ENCODE measurements around the gene RBFA.

Gene RBFA

GRCh38 chr18:80046011-80046410 lies 11.8 kb downstream of the RBFA start:
- Histone ChIP-seq H3K4me1 (ENCODE audit: control insufficient read depth, insufficient read depth, low read length) (no peaks in the 10 kb centered on the region), H3K4me3 (ENCODE audit: low read depth, low read length) (no peak overlapping the region), H3K9ac (ENCODE audit: low read depth, low read length) (no peak overlapping the region), H3K27me3 (ENCODE audit: control insufficient read depth, insufficient read depth, low read length) (no peaks in the 10 kb centered on the region), H3K9me3 (ENCODE audit: control insufficient read depth, insufficient read depth, low read length) (peaks cover 17% of the 10 kb centered on the region), H3K27ac (ENCODE audit: low read depth, low read length) (no peak overlapping the region), H3K36me3 (ENCODE audit: control insufficient read depth, insufficient read depth, low read length) (peaks cover 75% of the 10 kb centered on the region)

- H3K36me3 ChIP-seq (ENCODE audit: control insufficient read depth, insufficient read depth, low read length), result peaks cover 71% of the 10 kb centered on the region
These were observed 12.2 kb downstream of the RBFA start for GRCh38 chr18:80046431-80046830.

GRCh38 chr18:80046961-80047541 lies 12.8 kb downstream of the RBFA start:
- peaks cover 69% of the 10 kb centered on the region for H3K36me3 ChIP-seq (ENCODE audit: control insufficient read depth, insufficient read depth, low read length)

More at GRCh38 chr18:80046431-80046830, 12.2 kb downstream of the RBFA start:
- H3K9me3 ChIP-seq (ENCODE audit: control insufficient read depth, insufficient read depth, low read length), result peaks cover 22% of the 10 kb centered on the region
- no peak overlapping the region for H3K9ac ChIP-seq (ENCODE audit: low read depth, low read length)
- no peaks in the 10 kb centered on the region for H3K4me1 ChIP-seq (ENCODE audit: control insufficient read depth, insufficient read depth, low read length)
- H3K4me3 ChIP-seq (ENCODE audit: low read depth, low read length), result no peak overlapping the region
- H3K27me3 ChIP-seq (ENCODE audit: control insufficient read depth, insufficient read depth, low read length), result no peaks in the 10 kb centered on the region
- H3K27ac ChIP-seq (ENCODE audit: low read depth, low read length), result no peak overlapping the region

GRCh38 chr18:80050797-80051196 lies 16.6 kb downstream of the RBFA start:
- Histone ChIP-seq H3K4me3 (ENCODE audit: low read depth, low read length) (no peak overlapping the region), H3K27me3 (ENCODE audit: control insufficient read depth, insufficient read depth, low read length) (no peaks in the 10 kb centered on the region), H3K4me1 (ENCODE audit: control insufficient read depth, insufficient read depth, low read length) (no peaks in the 10 kb centered on the region), H3K36me3 (ENCODE audit: control insufficient read depth, insufficient read depth, low read length) (peaks cover 38% of the 10 kb centered on the region), H3K9ac (ENCODE audit: low read depth, low read length) (no peak overlapping the region), H3K9me3 (ENCODE audit: control insufficient read depth, insufficient read depth, low read length) (peaks cover 53% of the 10 kb centered on the region), H3K27ac (ENCODE audit: low read depth, low read length) (no peak overlapping the region)

More at GRCh38 chr18:80046961-80047541, 12.8 kb downstream of the RBFA start:
- H3K27ac ChIP-seq (ENCODE audit: low read depth, low read length), result no peak overlapping the region
- H3K27me3 ChIP-seq (ENCODE audit: control insufficient read depth, insufficient read depth, low read length), result no peaks in the 10 kb centered on the region
- H3K4me1 ChIP-seq (ENCODE audit: control insufficient read depth, insufficient read depth, low read length), result no peaks in the 10 kb centered on the region
- H3K9me3 ChIP-seq (ENCODE audit: control insufficient read depth, insufficient read depth, low read length), result peaks cover 28% of the 10 kb centered on the region
- no peak overlapping the region for H3K9ac ChIP-seq (ENCODE audit: low read depth, low read length)
- no peak overlapping the region for H3K4me3 ChIP-seq (ENCODE audit: low read depth, low read length)

GRCh38 chr18:80056095-80056494 lies 21.9 kb downstream of the RBFA start:
- no peak overlapping the region; the same call in 1 of the 2 replicates for H3K4me3 ChIP-seq (ENCODE audit: low read depth, low read length)
- H3K9me3 ChIP-seq (ENCODE audit: control insufficient read depth, insufficient read depth, low read length), result peaks cover 50% of the 10 kb centered on the region
- H3K27ac ChIP-seq (ENCODE audit: low read depth, low read length), result no peak overlapping the region
- no peaks in the 10 kb centered on the region for H3K36me3 ChIP-seq (ENCODE audit: control insufficient read depth, insufficient read depth, low read length)
- no peak overlapping the region for H3K9ac ChIP-seq (ENCODE audit: low read depth, low read length)
- no peaks in the 10 kb centered on the region for H3K4me1 ChIP-seq (ENCODE audit: control insufficient read depth, insufficient read depth, low read length)
- no peaks in the 10 kb centered on the region for H3K27me3 ChIP-seq (ENCODE audit: control insufficient read depth, insufficient read depth, low read length)

- H3K9me3 ChIP-seq (ENCODE audit: control insufficient read depth, insufficient read depth, low read length), result peaks cover 29% of the 10 kb centered on the region
- no peaks in the 10 kb centered on the region for H3K4me1 ChIP-seq (ENCODE audit: control insufficient read depth, insufficient read depth, low read length)
- no peak overlapping the region for H3K9ac ChIP-seq (ENCODE audit: low read depth, low read length)
- H3K4me3 ChIP-seq (ENCODE audit: low read depth, low read length), result no peak overlapping the region
- no peak overlapping the region for H3K27ac ChIP-seq (ENCODE audit: low read depth, low read length)
- no peaks in the 10 kb centered on the region for H3K27me3 ChIP-seq (ENCODE audit: control insufficient read depth, insufficient read depth, low read length)
- no peaks in the 10 kb centered on the region for H3K36me3 ChIP-seq (ENCODE audit: control insufficient read depth, insufficient read depth, low read length)
These were observed 25.7 kb downstream of the RBFA start for GRCh38 chr18:80059945-80060344.

GRCh38 chr18:80065705-80066104 lies 31.5 kb downstream of the RBFA start:
- H3K9me3 ChIP-seq (ENCODE audit: control insufficient read depth, insufficient read depth, low read length), result peaks cover 7% of the 10 kb centered on the region; the same call in 1 of the 2 replicates
- H3K27ac ChIP-seq (ENCODE audit: low read depth, low read length), result no peak overlapping the region
- H3K4me3 ChIP-seq (ENCODE audit: low read depth, low read length), result no peak overlapping the region
- no peaks in the 10 kb centered on the region for H3K4me1 ChIP-seq (ENCODE audit: control insufficient read depth, insufficient read depth, low read length)
- H3K27me3 ChIP-seq (ENCODE audit: control insufficient read depth, insufficient read depth, low read length), result no peaks in the 10 kb centered on the region
- H3K36me3 ChIP-seq (ENCODE audit: control insufficient read depth, insufficient read depth, low read length), result no peaks in the 10 kb centered on the region
- H3K9ac ChIP-seq (ENCODE audit: low read depth, low read length), result no peak overlapping the region

GRCh38 chr18:80067321-80067720 lies 33.1 kb downstream of the RBFA start:
- no peak overlapping the region for H3K27ac ChIP-seq (ENCODE audit: low read depth, low read length)
- H3K27me3 ChIP-seq (ENCODE audit: control insufficient read depth, insufficient read depth, low read length), result no peaks in the 10 kb centered on the region

GRCh38 chr18:80067897-80068296 lies 33.7 kb downstream of the RBFA start:
- no peak overlapping the region for H3K9ac ChIP-seq (ENCODE audit: low read depth, low read length)
- no peaks in the 10 kb centered on the region for H3K27me3 ChIP-seq (ENCODE audit: control insufficient read depth, insufficient read depth, low read length)
- no peaks in the 10 kb centered on the region for H3K4me1 ChIP-seq (ENCODE audit: control insufficient read depth, insufficient read depth, low read length)
- no peak overlapping the region for H3K27ac ChIP-seq (ENCODE audit: low read depth, low read length)
- no peaks in the 10 kb centered on the region for H3K36me3 ChIP-seq (ENCODE audit: control insufficient read depth, insufficient read depth, low read length)
- H3K4me3 ChIP-seq (ENCODE audit: low read depth, low read length), result no peak overlapping the region
- H3K9me3 ChIP-seq (ENCODE audit: control insufficient read depth, insufficient read depth, low read length), result peaks cover 2% of the 10 kb centered on the region; the same call in 1 of the 2 replicates

More at GRCh38 chr18:80067321-80067720, 33.1 kb downstream of the RBFA start:
- Histone ChIP-seq H3K9me3 (ENCODE audit: control insufficient read depth, insufficient read depth, low read length) (peaks cover 7% of the 10 kb centered on the region; the same call in 1 of the 2 replicates), H3K4me3 (ENCODE audit: low read depth, low read length) (no peak overlapping the region), H3K36me3 (ENCODE audit: control insufficient read depth, insufficient read depth, low read length) (no peaks in the 10 kb centered on the region), H3K4me1 (ENCODE audit: control insufficient read depth, insufficient read depth, low read length) (no peaks in the 10 kb centered on the region), H3K9ac (ENCODE audit: low read depth, low read length) (no peak overlapping the region)

- Histone ChIP-seq H3K4me3 (ENCODE audit: low read depth, low read length) (no peak overlapping the region), H3K36me3 (ENCODE audit: control insufficient read depth, insufficient read depth, low read length) (no peaks in the 10 kb centered on the region), H3K9me3 (ENCODE audit: control insufficient read depth, insufficient read depth, low read length) (no peaks in the 10 kb centered on the region; the same call in 1 of the 2 replicates), H3K27ac (ENCODE audit: low read depth, low read length) (no peak overlapping the region), H3K9ac (ENCODE audit: low read depth, low read length) (no peak overlapping the region), H3K27me3 (ENCODE audit: control insufficient read depth, insufficient read depth, low read length) (no peaks in the 10 kb centered on the region), H3K4me1 (ENCODE audit: control insufficient read depth, insufficient read depth, low read length) (no peaks in the 10 kb centered on the region)
These were observed 34.5 kb downstream of the RBFA start for GRCh38 chr18:80068571-80069272.

GRCh38 chr18:80070825-80071224 lies 36.6 kb downstream of the RBFA start:
- Histone ChIP-seq H3K4me1 (ENCODE audit: control insufficient read depth, insufficient read depth, low read length) (no peaks in the 10 kb centered on the region), H3K27ac (ENCODE audit: low read depth, low read length) (no peak overlapping the region), H3K9me3 (ENCODE audit: control insufficient read depth, insufficient read depth, low read length) (peaks cover under 1% of the 10 kb centered on the region; the same call in 1 of the 2 replicates), H3K4me3 (ENCODE audit: low read depth, low read length) (no peak overlapping the region), H3K27me3 (ENCODE audit: control insufficient read depth, insufficient read depth, low read length) (no peaks in the 10 kb centered on the region), H3K36me3 (ENCODE audit: control insufficient read depth, insufficient read depth, low read length) (no peaks in the 10 kb centered on the region), H3K9ac (ENCODE audit: low read depth, low read length) (no peak overlapping the region)
